ENCODE data around the gene DLEC1.

Gene DLEC1

DNA sequence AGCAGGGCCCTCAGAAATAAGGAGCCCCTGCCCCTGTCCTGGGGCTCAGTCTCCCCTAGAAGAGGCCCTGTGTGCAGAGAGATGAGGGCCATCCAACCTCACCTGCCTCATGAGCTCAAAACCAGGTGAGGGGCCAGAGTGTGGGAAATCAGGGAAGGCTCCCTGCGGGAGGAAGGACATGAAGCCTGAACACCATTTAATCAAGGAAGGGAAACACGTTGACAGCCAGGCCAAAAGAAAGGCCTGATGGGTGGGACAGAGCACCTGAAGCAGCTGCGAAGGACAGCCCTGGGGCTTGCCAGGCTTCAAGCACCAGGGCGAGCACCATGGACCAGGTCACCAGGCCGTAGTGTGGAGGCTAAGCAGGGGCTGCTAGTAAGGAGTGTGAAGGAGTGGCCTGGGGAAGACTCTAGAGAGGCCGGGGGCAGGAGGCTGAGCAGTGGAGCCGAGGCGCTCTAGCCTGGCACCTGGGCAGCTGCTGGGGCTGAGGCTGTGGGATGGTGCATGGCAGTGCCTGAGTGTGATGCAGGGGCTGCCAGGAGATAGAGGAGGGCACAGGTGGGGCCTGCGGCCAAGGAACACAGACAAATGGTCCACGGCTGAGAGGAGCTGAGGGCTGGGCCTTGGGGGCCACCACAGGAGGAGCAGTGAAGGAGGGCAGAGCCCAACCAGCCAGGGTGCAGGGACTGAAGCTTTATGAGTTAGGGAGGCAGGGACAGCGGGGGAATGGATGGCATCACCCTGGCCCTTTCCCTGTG, 81.9 kb downstream of the DLEC1 start:
- Mint-ChIP-seq H3K27ac (no peak overlapping the region), H3K4me3 (no peak overlapping the region), H3K4me1 (no peaks in the 10 kb centered on the region), H3K27me3 (ENCODE audit: low read depth, poor library complexity) (peaks cover 3% of the 10 kb centered on the region), H3K36me3 (ENCODE audit: low read depth) (peaks cover 34% of the 10 kb centered on the region), H3K9me3 (no peaks in the 10 kb centered on the region)
- no peak for DNase-seq
- no peak for TF ChIP-seq CTCF (IDR thresholded peaks at IDR 0.05)

DNA sequence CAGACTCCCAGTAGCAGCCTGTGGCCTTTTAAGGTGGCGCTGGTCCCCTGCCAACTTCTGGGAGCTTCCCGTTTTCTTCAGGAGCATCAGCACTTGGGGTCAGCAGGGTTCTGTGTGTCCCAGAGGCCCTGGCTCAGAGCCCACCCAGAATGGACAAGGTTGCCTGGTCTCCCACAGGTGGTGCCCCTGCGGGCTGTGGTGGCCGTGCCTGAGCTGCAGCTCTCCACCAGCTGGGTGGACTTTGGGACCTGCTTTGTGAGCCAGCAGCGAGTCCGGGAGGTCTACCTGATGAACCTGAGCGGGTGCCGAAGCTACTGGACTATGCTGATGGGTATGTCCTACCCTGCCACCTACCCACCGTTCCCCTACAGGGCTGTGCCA, 82.4 kb downstream of the DLEC1 start:
- no peaks in the 10 kb centered on the region for H3K4me1 Mint-ChIP-seq
- DNase-seq: no peak
- no peak overlapping the region for H3K27ac Mint-ChIP-seq
- no peak overlapping the region for H3K4me3 Mint-ChIP-seq
- peaks cover 3% of the 10 kb centered on the region for H3K27me3 Mint-ChIP-seq (ENCODE audit: low read depth, poor library complexity)
- H3K9me3 Mint-ChIP-seq: no peaks in the 10 kb centered on the region
- H3K36me3 Mint-ChIP-seq (ENCODE audit: low read depth): peaks cover 35% of the 10 kb centered on the region
- no peak for TF ChIP-seq CTCF (IDR thresholded peaks at IDR 0.05)

- Mint-ChIP-seq H3K36me3 (ENCODE audit: low read depth) (peaks cover 38% of the 10 kb centered on the region), H3K27ac (no peak overlapping the region), H3K4me1 (no peaks in the 10 kb centered on the region), H3K27me3 (ENCODE audit: low read depth, poor library complexity) (peaks cover 3% of the 10 kb centered on the region), H3K9me3 (no peaks in the 10 kb centered on the region), H3K4me3 (no peak overlapping the region)
- TF ChIP-seq CTCF (IDR thresholded peaks at IDR 0.05): no peak
- no peak for DNase-seq
Measured at GRCh38 chr3:38121832-38122461, 82.9 kb downstream of the DLEC1 start.

DNA sequence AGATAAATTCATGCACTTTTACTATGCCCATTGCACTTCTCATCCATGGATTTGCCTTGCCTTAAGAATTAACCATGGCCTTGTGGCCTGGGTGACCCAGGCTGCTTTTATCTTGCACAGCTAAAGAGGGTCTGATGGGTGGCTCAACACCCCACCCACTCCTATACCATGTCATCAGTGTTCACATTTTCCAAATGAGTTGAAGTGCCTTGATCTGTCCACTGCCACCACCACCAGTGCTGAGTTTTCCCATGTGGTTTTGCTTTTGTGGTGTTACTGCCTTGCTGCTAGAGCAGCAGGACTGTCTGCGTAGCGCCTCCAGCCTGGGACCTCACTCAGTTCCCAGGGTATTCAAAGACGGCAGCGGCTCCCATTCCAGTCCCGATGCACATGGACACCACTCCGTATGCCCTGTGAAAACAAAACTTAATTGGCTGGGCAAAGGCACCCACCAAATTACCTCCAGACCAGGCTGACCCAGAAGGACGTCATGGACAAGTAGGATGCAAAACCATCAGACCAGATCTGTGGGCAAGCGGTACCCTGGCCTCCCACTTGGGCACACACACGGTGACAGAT, 83.8 kb downstream of the DLEC1 start:
- Mint-ChIP-seq H3K9me3 (no peaks in the 10 kb centered on the region), H3K27me3 (ENCODE audit: low read depth, poor library complexity) (peaks cover 3% of the 10 kb centered on the region), H3K4me3 (no peak overlapping the region), H3K27ac (no peak overlapping the region), H3K36me3 (ENCODE audit: low read depth) (peaks cover 46% of the 10 kb centered on the region), H3K4me1 (no peaks in the 10 kb centered on the region)
- TF ChIP-seq CTCF (IDR thresholded peaks at IDR 0.05): no peak
- no peak for DNase-seq

DNA sequence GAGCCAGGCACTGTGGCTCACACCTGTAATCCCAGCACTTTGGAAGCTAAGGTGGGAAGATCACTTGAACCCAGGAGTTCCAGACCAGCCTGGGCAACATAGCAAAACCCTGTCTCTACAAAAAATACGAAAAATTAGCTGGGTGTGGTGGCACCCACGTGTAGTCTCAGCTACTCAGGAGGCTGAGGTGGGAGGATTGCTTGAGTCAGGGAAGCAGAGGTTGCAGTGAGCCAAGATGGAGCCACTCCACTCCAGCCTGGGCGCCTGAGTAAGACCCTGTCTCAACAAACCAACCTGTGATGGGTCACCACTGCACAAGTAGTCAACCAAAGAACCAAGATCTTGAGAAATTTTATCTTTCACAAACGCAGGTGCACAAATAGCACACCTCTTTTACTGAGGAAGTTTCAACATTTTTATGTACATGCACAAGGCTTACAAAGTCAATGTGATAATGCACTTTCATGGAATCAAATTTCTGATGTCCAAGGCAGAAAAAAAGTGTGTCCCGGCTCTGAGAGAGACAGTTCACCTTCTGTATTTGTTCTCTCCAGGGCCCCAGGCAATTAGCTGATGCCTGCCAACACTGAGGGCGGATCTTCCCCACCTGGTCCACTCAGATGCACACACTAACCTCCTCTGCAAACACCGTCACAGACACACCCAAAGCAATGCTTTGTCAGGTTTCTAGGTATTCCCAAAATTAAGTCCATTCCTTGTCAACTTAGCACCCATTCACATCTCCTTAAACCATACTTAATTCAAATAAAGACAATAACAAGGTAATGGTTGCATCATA, 85.5 kb downstream of the DLEC1 start:
- no peak for DNase-seq
- Mint-ChIP-seq H3K4me3 (no peak overlapping the region), H3K27me3 (ENCODE audit: low read depth, poor library complexity) (no peaks in the 10 kb centered on the region), H3K27ac (no peak overlapping the region), H3K9me3 (no peaks in the 10 kb centered on the region), H3K36me3 (ENCODE audit: low read depth) (peaks cover 49% of the 10 kb centered on the region), H3K4me1 (no peaks in the 10 kb centered on the region)
- no peak for TF ChIP-seq CTCF (IDR thresholded peaks at IDR 0.05)

Measured in nephron progenitor cell (in vitro differentiated cells).